Gastrocnemius medialis (tissue), 4 donors: Measurements from ENCODE around the gene SPTLC3. TPM values are rescaled to one million over a fixed set of nuclear protein-coding genes. Genes with fewer than 3 reads are reported as not detected.

Source experiments
- ATAC-seq, 2 donors: fragments of 150-250 bp; one replicate each; pipeline ENCODE4 v1.9.1; 2016
- DNase-seq, 2 donors: peaks; one replicate each; pipeline ENCODE4 v3.0.0-alpha.2; 2019
- H3K27ac ChIP-seq, 4 donors: fragments of 200-600 bp; sonication (generic); 1 replicate in 1 of 4; 2 replicates in 3 of 4; pipeline ENCODE4 v1.5.1; 2016 to 2018; ENCODE audit warnings: mild to moderate bottlenecking in 2 of 4, moderate library complexity in 1 of 4
- H3K27me3 ChIP-seq, 3 donors: fragments of 200-600 bp; sonication (generic) in 2 of 3; 1 replicate in 1 of 3; 2 replicates in 2 of 3; pipeline versions ENCODE4 v1.5.1 to v1.6.0; 2016 to 2019; ENCODE audit warnings: mild to moderate bottlenecking in 1 of 3, moderate library complexity in 1 of 3
- H3K36me3 ChIP-seq, 2 donors: fragments of 200-600 bp; sonication (generic) in 1 of 2; one replicate each; pipeline ENCODE4 v1.5.1; 2017 to 2018
- H3K4me1 ChIP-seq, 2 donors: fragments of 200-600 bp; sonication (generic) in 1 of 2; one replicate each; pipeline ENCODE4 v1.5.1; 2016 to 2017; ENCODE audit warnings: mild to moderate bottlenecking in 2 of 2
- H3K4me3 ChIP-seq, 4 donors: fragments of 200-600 bp; sonication (generic) in 3 of 4; 1 replicate in 1 of 4; 2 replicates in 3 of 4; pipeline ENCODE4 v1.5.1; 2016 to 2019; ENCODE audit warnings: mild to moderate bottlenecking in 2 of 4
- H3K9me3 ChIP-seq, 3 donors: fragments of 200-600 bp; sonication (generic) in 2 of 3; 1 replicate in 1 of 3; 2 replicates in 2 of 3; pipeline ENCODE4 v1.5.1; 2016 to 2019
- CTCF ChIP-seq, 5 experiments: fragments of 450-650 bp in 3 of 5; fragments of 200-600 bp in 2 of 5; sonication (generic) in 2 of 5; IDR thresholded peaks in 4 of 5; conservative IDR thresholded peaks in 1 of 5; 1 replicate in 4 of 5; 2 replicates in 1 of 5; pipeline ENCODE4 v1.5.1; 2016 to 2019; ENCODE audit warnings: antibody characterized with exemption in 5 of 5, mild to moderate bottlenecking in 3 of 5, moderate library complexity in 3 of 5
- POLR2A ChIP-seq, 2 donors: fragments of 450-650 bp; IDR thresholded peaks; one replicate each; pipeline ENCODE4 v1.6.1; 2017; ENCODE audit warnings: antibody characterized with exemption in 2 of 2, mild to moderate bottlenecking in 2 of 2, moderate library complexity in 2 of 2
- in situ Hi-C, 4 donors: fragments of 200-750 bp; cut with MboI; loops; one replicate each; pipeline versions ENCODE4 v1.15.0 to v1.8.0; 2017; ENCODE audit warnings: low sequenced_read_pairs in 4 of 4
- intact Hi-C: fragments of 100-400 bp; cut with DNase I; formaldehyde crosslinking; loops from one replicate; pipeline ENCODE4 v1.15.1; 2023; ENCODE audit warnings: low total_unique reads
- total RNA-seq, 4 donors: library from RNA; depleted of rRNA; stranded (reverse); fragments of >200 nt; gene quantifications; one replicate each; pipeline versions ENCODE4 v1.1.0 to v1.2.3, GENCODE V29; 2016

SPTLC3 gene
- total RNA-seq, 4 donors from 2014 or later = 0.46 to 2.4 (median 1.2) TPM

- H3K27ac ChIP-seq = no peak overlapping the region
- H3K4me3 ChIP-seq = no peak overlapping the region
- H3K9me3 ChIP-seq = no peaks in the 10 kb centered on the region
- ATAC-seq = no peak
- H3K27me3 ChIP-seq = no peaks in the 10 kb centered on the region
- in situ Hi-C loops = no loop called here
- intact Hi-C loops = no loop called here
- H3K4me1 ChIP-seq = no peaks in the 10 kb centered on the region
- no peaks in the 10 kb centered on the region for H3K36me3 ChIP-seq
- TF ChIP-seq CTCF (IDR thresholded peaks at IDR 0.05 in 4 of 5, conservative IDR thresholded peaks at IDR 0.05 in 1 of 5) (no peak), POLR2A (IDR thresholded peaks at IDR 0.05) (no peak)
- DNase-seq = no peak
Observed at GRCh38 chr20:13042458-13042794, 33.7 kb downstream of the SPTLC3 start.

GRCh38 chr20:13046409-13046808 is 37.6 kb downstream of the SPTLC3 start:
- no peaks in the 10 kb centered on the region for H3K9me3 ChIP-seq
- ATAC-seq (no peak), DNase-seq (no peak)
- TF ChIP-seq POLR2A (IDR thresholded peaks at IDR 0.05) (no peak), CTCF (IDR thresholded peaks at IDR 0.05 in 4 of 5, conservative IDR thresholded peaks at IDR 0.05 in 1 of 5) (no peak)
- H3K4me1 ChIP-seq = no peaks in the 10 kb centered on the region
- no peak overlapping the region for H3K27ac ChIP-seq
- in situ Hi-C loops = no loop called here
- intact Hi-C loops = no loop called here
- no peaks in the 10 kb centered on the region for H3K36me3 ChIP-seq
- H3K27me3 ChIP-seq = no peaks in the 10 kb centered on the region
- H3K4me3 ChIP-seq = no peak overlapping the region

- in situ Hi-C loops (no loop called here), intact Hi-C loops (no loop called here)
- H3K36me3 ChIP-seq = no peaks in the 10 kb centered on the region
- ATAC-seq (no peak), DNase-seq (no peak)
- H3K9me3 ChIP-seq = no peaks in the 10 kb centered on the region
- no peaks in the 10 kb centered on the region for H3K4me1 ChIP-seq
- H3K27ac ChIP-seq = no peak overlapping the region
- H3K4me3 ChIP-seq = no peak overlapping the region
- H3K27me3 ChIP-seq = no peaks in the 10 kb centered on the region
- TF ChIP-seq CTCF (IDR thresholded peaks at IDR 0.05 in 4 of 5, conservative IDR thresholded peaks at IDR 0.05 in 1 of 5) = no peak
- TF ChIP-seq POLR2A (IDR thresholded peaks at IDR 0.05) = no peak
Observed at GRCh38 chr20:13054011-13054410, 45.2 kb downstream of the SPTLC3 start.

GRCh38 chr20:13058666-13059389 is 50.1 kb downstream of the SPTLC3 start:
- TF ChIP-seq CTCF (IDR thresholded peaks at IDR 0.05 in 4 of 5, conservative IDR thresholded peaks at IDR 0.05 in 1 of 5) = no peak
- no peak for TF ChIP-seq POLR2A (IDR thresholded peaks at IDR 0.05)
- Histone ChIP-seq H3K4me1 (no peaks in the 10 kb centered on the region), H3K4me3 (no peak overlapping the region), H3K9me3 (no peaks in the 10 kb centered on the region), H3K36me3 (no peaks in the 10 kb centered on the region), H3K27ac (no peak overlapping the region), H3K27me3 (no peaks in the 10 kb centered on the region)
- intact Hi-C loops (no loop called here), in situ Hi-C loops (no loop called here)
- DNase-seq = no peak
- ATAC-seq = no peak
